K562 (cell line): ENCODE measurements around the gene MIDN. TPM values are rescaled to one million over a fixed set of nuclear protein-coding genes. Genes with fewer than 3 reads are reported as not detected.

ENCODE experiments used
- CBX3 ChIP-seq, 2 experiments: IDR thresholded peaks; 1 replicate in 1 of 2; 2 replicates in 1 of 2; pipeline ENCODE4 v1.6.1; 2012; ENCODE audit warnings: inconsistent platforms in 2 of 2, low read length in 2 of 2, borderline replicate concordance in 1 of 2, control low read depth in 1 of 2
- DIDO1 ChIP-seq: fragments of 450-650 bp; IDR thresholded peaks from 2 replicates; pipeline ENCODE4 v1.6.1; 2016; ENCODE audit warnings: low read depth, missing biosample characterization, missing genetic modification characterization
- ILK ChIP-seq: fragments of 450-650 bp; IDR thresholded peaks from 2 replicates; pipeline ENCODE4 v1.6.1; 2016; ENCODE audit warnings: missing genetic modification characterization, low read depth, mild to moderate bottlenecking, missing compliant biosample characterization, moderate library complexity, borderline replicate concordance
- MLLT1 ChIP-seq, 2 experiments: fragments of 450-650 bp; IDR thresholded peaks; 2 replicates each; pipeline ENCODE4 v1.6.1; 2016
- MTF1 ChIP-seq: fragments of 250-450 bp; sonication (Bioruptor Pico); IDR thresholded peaks from 2 replicates; pipeline ENCODE4 v1.9.0; 2021; ENCODE audit warnings: moderate library complexity, mild to moderate bottlenecking, inconsistent platforms, borderline replicate concordance
- NCOA4 ChIP-seq: fragments of 450-650 bp; IDR thresholded peaks from 2 replicates; pipeline ENCODE4 v1.6.1; 2018; ENCODE audit warnings: mild to moderate bottlenecking; ENCODE audit not compliant: partially characterized antibody
- NR2C2 ChIP-seq, 2 experiments: fragments of 200-800 bp in 1 of 2; sonication (Bioruptor generic) in 1 of 2; sonication (generic) in 1 of 2; formaldehyde crosslinking in 1 of 2; IDR thresholded peaks; 2 replicates each; pipeline versions ENCODE4 v1.6.1 to v1.8.0; 2016 to 2022; ENCODE audit warnings: mild to moderate bottlenecking in 1 of 2, missing compliant biosample characterization in 1 of 2, missing genetic modification characterization in 1 of 2, missing genetic modification reagents in 1 of 2
- POLR2H ChIP-seq: IDR thresholded peaks from 2 replicates; pipeline ENCODE4 v1.6.1; 2016; ENCODE audit warnings: missing genetic modification characterization, low read depth, mild to moderate bottlenecking, control low read depth, missing compliant biosample characterization, moderate library complexity
- TAL1 ChIP-seq: fragments of 450-650 bp; IDR thresholded peaks from 2 replicates; pipeline ENCODE4 v1.6.1; 2016; ENCODE audit warnings: mild to moderate bottlenecking
- TBL1XR1 ChIP-seq, 2 experiments: IDR thresholded peaks; 2 replicates each; pipeline ENCODE4 v1.6.1; 2012; ENCODE audit warnings: improper control_type of control experiment in 2 of 2, low read length in 2 of 2, mild to moderate bottlenecking in 1 of 2
- ZKSCAN8 ChIP-seq: fragments of 200-800 bp; sonication (Bioruptor generic); IDR thresholded peaks from 2 replicates; pipeline ENCODE4 v1.6.1; 2016; ENCODE audit warnings: missing genetic modification characterization, missing compliant biosample characterization
- ZNF174 ChIP-seq: fragments of 250-450 bp; sonication (Bioruptor Pico); IDR thresholded peaks from 2 replicates; pipeline ENCODE4 v1.4.0; 2020; ENCODE audit warnings: mild to moderate bottlenecking
- ZNF311 ChIP-seq: fragments of 250-450 bp; sonication (Bioruptor Pico); IDR thresholded peaks from 2 replicates; pipeline ENCODE4 v1.4.0; 2020; ENCODE audit warnings: mild to moderate bottlenecking, moderate library complexity
- ZNF316 ChIP-seq: fragments of 450-650 bp; IDR thresholded peaks from 2 replicates; pipeline ENCODE4 v1.6.1; 2016
- ZNF668 ChIP-seq: fragments of 250-450 bp; sonication (Bioruptor Pico); IDR thresholded peaks from 2 replicates; pipeline ENCODE4 v1.8.0; 2022; ENCODE audit warnings: mild to moderate bottlenecking, inconsistent platforms
- polyA plus RNA-seq, 8 experiments: library from polyadenylated mRNA; depleted of rRNA in 4 of 8; stranded (reverse) in 5 of 8; unstranded in 3 of 8; fragments of >200 nt; fragmentation: Nextera tagmentation in 2 of 8; fragmentation: Illumina TruSeq in 1 of 8; extraction: Ambion mirVana in 2 of 8; extraction: Trizol in 1 of 8; gene quantifications; 2 replicates each; pipeline versions ENCODE4 v1.2.1 to v1.2.3, GENCODE V29; 2011 to 2014; ENCODE audit warnings: inconsistent platforms in 1 of 8, missing spikeins in 1 of 8
- total RNA-seq, 7 experiments: library from RNA; depleted of rRNA in 6 of 7; stranded (reverse); fragments of >200 nt in 6 of 7; fragmentation: Illumina TruSeq in 2 of 7; extraction: Trizol in 2 of 7; gene quantifications; 2 replicates each; pipeline versions ENCODE4 v1.2.1 to v1.2.3, GENCODE V29; 2011 to 2021; ENCODE audit warnings: low replicate concordance in 1 of 7
- TF ChIP-seq, protein P1 (sequence below): fragments of 250-450 bp; sonication (Bioruptor Pico); IDR thresholded peaks from 2 replicates; pipeline ENCODE4 v1.4.0; 2020; ENCODE audit warnings: mild to moderate bottlenecking
- TF ChIP-seq, protein P2 (sequence below): fragments of 200-800 bp; sonication (Bioruptor generic); IDR thresholded peaks from 2 replicates; pipeline ENCODE4 v1.6.1; 2017; ENCODE audit warnings: missing genetic modification characterization, missing compliant biosample characterization

Gene MIDN
- total and polyA plus RNA-seq, 9 of the 15 experiments (the other 6 are each of a cell fraction or from before 2014, with no cell fraction given) = 0.17 to 120 (median 10.1) TPM

- 0 out of 4 replicates have a peak, but pooled peaks of 1 of the 2 experiments have one; percentile 20 for TF ChIP-seq MLLT1 (IDR thresholded peaks at IDR 0.05)
- TF ChIP-seq MTF1 (CRISPR knock-in tag) = no peak
- TF ChIP-seq, protein P1, sequence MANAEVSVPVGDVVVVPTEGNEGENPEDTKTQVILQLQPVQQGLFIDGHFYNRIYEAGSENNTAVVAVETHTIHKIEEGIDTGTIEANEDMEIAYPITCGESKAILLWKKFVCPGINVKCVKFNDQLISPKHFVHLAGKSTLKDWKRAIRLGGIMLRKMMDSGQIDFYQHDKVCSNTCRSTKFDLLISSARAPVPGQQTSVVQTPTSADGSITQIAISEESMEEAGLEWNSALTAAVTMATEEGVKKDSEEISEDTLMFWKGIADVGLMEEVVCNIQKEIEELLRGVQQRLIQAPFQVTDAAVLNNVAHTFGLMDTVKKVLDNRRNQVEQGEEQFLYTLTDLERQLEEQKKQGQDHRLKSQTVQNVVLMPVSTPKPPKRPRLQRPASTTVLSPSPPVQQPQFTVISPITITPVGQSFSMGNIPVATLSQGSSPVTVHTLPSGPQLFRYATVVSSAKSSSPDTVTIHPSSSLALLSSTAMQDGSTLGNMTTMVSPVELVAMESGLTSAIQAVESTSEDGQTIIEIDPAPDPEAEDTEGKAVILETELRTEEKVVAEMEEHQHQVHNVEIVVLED (CRISPR knock-in tag) = no peak
- TF ChIP-seq ZNF311 (CRISPR knock-in tag) = no peak
- TF ChIP-seq ZNF668 (CRISPR knock-in tag) = no peak
- no peak for TF ChIP-seq ZNF316
- no peak for TF ChIP-seq ILK
- TF ChIP-seq TAL1 = no peak
- no peak for TF ChIP-seq TBL1XR1 (IDR thresholded peaks at IDR 0.05; ENCODE audit: low read length in 2 of 2)
- no peak for TF ChIP-seq NCOA4
- no peak for TF ChIP-seq NR2C2 (CRISPR knock-in tag; IDR thresholded peaks at IDR 0.05)
- TF ChIP-seq NR2C2 (tag; IDR thresholded peaks at IDR 0.05) = peak; percentile 48; the same call in 1 of the 2 replicates
- no peak for TF ChIP-seq ZNF174 (CRISPR knock-in tag)
- TF ChIP-seq CBX3 (IDR thresholded peaks at IDR 0.05; ENCODE audit: borderline replicate concordance in 1 of 2, low read length in 2 of 2) = no peak
- TF ChIP-seq POLR2H = no peak
- no peak for TF ChIP-seq ZKSCAN8 (CRISPR knock-in tag)
- TF ChIP-seq DIDO1 = no peak
- TF ChIP-seq, protein P2, sequence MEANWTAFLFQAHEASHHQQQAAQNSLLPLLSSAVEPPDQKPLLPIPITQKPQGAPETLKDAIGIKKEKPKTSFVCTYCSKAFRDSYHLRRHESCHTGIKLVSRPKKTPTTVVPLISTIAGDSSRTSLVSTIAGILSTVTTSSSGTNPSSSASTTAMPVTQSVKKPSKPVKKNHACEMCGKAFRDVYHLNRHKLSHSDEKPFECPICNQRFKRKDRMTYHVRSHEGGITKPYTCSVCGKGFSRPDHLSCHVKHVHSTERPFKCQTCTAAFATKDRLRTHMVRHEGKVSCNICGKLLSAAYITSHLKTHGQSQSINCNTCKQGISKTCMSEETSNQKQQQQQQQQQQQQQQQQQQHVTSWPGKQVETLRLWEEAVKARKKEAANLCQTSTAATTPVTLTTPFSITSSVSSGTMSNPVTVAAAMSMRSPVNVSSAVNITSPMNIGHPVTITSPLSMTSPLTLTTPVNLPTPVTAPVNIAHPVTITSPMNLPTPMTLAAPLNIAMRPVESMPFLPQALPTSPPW (CRISPR knock-in tag) = peak; percentile 30; the same call in 1 of the 2 replicates
These were observed 23.4 kb downstream of the MIDN start (continued) for GRCh38 chr19:1271528-1272422.
